ENCODE measurements around the gene PLPPR5.

PLPPR5 gene

GRCh38 chr1:98865796-98866195, 138.9 kb downstream of the PLPPR5 start:
- H3K9ac ChIP-seq, result no peak overlapping the region
- H3K4me1 ChIP-seq (ENCODE audit: low read depth, poor library complexity, severe bottlenecking), result no peaks in the 10 kb centered on the region
- no peak for TF ChIP-seq CTCF (conservative IDR thresholded peaks at IDR 0.05; ENCODE audit: low read depth, low read length)
- no peak overlapping the region for H2AFZ ChIP-seq (ENCODE audit: low read depth)
- no peaks in the 10 kb centered on the region for H3K79me2 ChIP-seq (ENCODE audit: insufficient read depth, low read depth)
- H3K4me2 ChIP-seq, result no peak overlapping the region
- no peak overlapping the region for H3K27ac ChIP-seq
- no peaks in the 10 kb centered on the region for H4K20me1 ChIP-seq (ENCODE audit: insufficient read depth)
- no peak overlapping the region for H3K4me3 ChIP-seq (IDR thresholded peaks at IDR 0.05; ENCODE audit: insufficient read depth, low read depth, low read length)
- no peaks in the 10 kb centered on the region for H3K36me3 ChIP-seq (ENCODE audit: insufficient read depth)
- H3K27me3 ChIP-seq (ENCODE audit: insufficient read depth, low read depth), result no peaks in the 10 kb centered on the region

GRCh38 chr1:98860329-98860728, 144.3 kb downstream of the PLPPR5 start:
- H4K20me1 ChIP-seq (ENCODE audit: insufficient read depth), result no peaks in the 10 kb centered on the region
- no peak overlapping the region for H3K27ac ChIP-seq
- H3K4me3 ChIP-seq (IDR thresholded peaks at IDR 0.05; ENCODE audit: insufficient read depth, low read depth, low read length), result no peak overlapping the region
- no peaks in the 10 kb centered on the region for H3K36me3 ChIP-seq (ENCODE audit: insufficient read depth)
- H3K79me2 ChIP-seq (ENCODE audit: insufficient read depth, low read depth), result no peaks in the 10 kb centered on the region
- no peak for TF ChIP-seq CTCF (conservative IDR thresholded peaks at IDR 0.05; ENCODE audit: low read depth, low read length)
- no peak overlapping the region for H2AFZ ChIP-seq (ENCODE audit: low read depth)
- H3K4me2 ChIP-seq, result no peak overlapping the region
- no peaks in the 10 kb centered on the region for H3K27me3 ChIP-seq (ENCODE audit: insufficient read depth, low read depth)
- H3K9ac ChIP-seq, result no peak overlapping the region
- H3K4me1 ChIP-seq (ENCODE audit: low read depth, poor library complexity, severe bottlenecking), result no peaks in the 10 kb centered on the region

GRCh38 chr1:98854137-98854536, 150.5 kb downstream of the PLPPR5 start:
- H3K4me2 ChIP-seq, result no peak overlapping the region
- TF ChIP-seq CTCF (conservative IDR thresholded peaks at IDR 0.05; ENCODE audit: low read depth, low read length), result no peak

GRCh38 chr1:98849969-98850636, 154.6 kb downstream of the PLPPR5 start:
- no peak for TF ChIP-seq CTCF (conservative IDR thresholded peaks at IDR 0.05; ENCODE audit: low read depth, low read length)
- no peak overlapping the region for H3K4me2 ChIP-seq
- no peaks in the 10 kb centered on the region for H3K27me3 ChIP-seq (ENCODE audit: insufficient read depth, low read depth)
- H3K27ac ChIP-seq, result no peak overlapping the region
- no peak overlapping the region for H3K4me3 ChIP-seq (IDR thresholded peaks at IDR 0.05; ENCODE audit: insufficient read depth, low read depth, low read length)
- no peaks in the 10 kb centered on the region for H4K20me1 ChIP-seq (ENCODE audit: insufficient read depth)
- H3K9ac ChIP-seq, result no peak overlapping the region
- no peaks in the 10 kb centered on the region for H3K79me2 ChIP-seq (ENCODE audit: insufficient read depth, low read depth)
- no peak overlapping the region for H2AFZ ChIP-seq (ENCODE audit: low read depth)
- H3K4me1 ChIP-seq (ENCODE audit: low read depth, poor library complexity, severe bottlenecking), result no peaks in the 10 kb centered on the region
- H3K36me3 ChIP-seq (ENCODE audit: insufficient read depth), result no peaks in the 10 kb centered on the region

More at GRCh38 chr1:98854137-98854536, 150.5 kb downstream of the PLPPR5 start:
- Histone ChIP-seq H3K36me3 (ENCODE audit: insufficient read depth) (no peaks in the 10 kb centered on the region), H3K4me1 (ENCODE audit: low read depth, poor library complexity, severe bottlenecking) (no peaks in the 10 kb centered on the region), H3K79me2 (ENCODE audit: insufficient read depth, low read depth) (no peaks in the 10 kb centered on the region), H3K9ac (no peak overlapping the region), H4K20me1 (ENCODE audit: insufficient read depth) (no peaks in the 10 kb centered on the region), H2AFZ (ENCODE audit: low read depth) (no peak overlapping the region), H3K27ac (no peak overlapping the region), H3K27me3 (ENCODE audit: insufficient read depth, low read depth) (no peaks in the 10 kb centered on the region), H3K4me3 (IDR thresholded peaks at IDR 0.05; ENCODE audit: insufficient read depth, low read depth, low read length) (no peak overlapping the region)
